OCI-LY3 (cell line): ENCODE results near the gene MAGEA2.
"Not testable (repeated sequence)": the region's sequence is repeated elsewhere in the genome, so short reads cannot be mapped to it uniquely, and the experiment has no call there.

Source experiments
- CTCF ChIP-seq: fragments of 200-600, 300-600 bp; sonication (generic); IDR thresholded peaks from 2 replicates; pipeline ENCODE4 v1.5.1; 2014; ENCODE audit warnings: antibody characterized with exemption, low read length, low read depth
- EZH2phosphoT487 ChIP-seq: fragments of 200-600 bp; shearing (Covaris generic); IDR thresholded peaks from 2 replicates; pipeline ENCODE4 v1.6.1; 2018; ENCODE audit warnings: antibody characterized with exemption, mixed run types, low read depth

DNA sequence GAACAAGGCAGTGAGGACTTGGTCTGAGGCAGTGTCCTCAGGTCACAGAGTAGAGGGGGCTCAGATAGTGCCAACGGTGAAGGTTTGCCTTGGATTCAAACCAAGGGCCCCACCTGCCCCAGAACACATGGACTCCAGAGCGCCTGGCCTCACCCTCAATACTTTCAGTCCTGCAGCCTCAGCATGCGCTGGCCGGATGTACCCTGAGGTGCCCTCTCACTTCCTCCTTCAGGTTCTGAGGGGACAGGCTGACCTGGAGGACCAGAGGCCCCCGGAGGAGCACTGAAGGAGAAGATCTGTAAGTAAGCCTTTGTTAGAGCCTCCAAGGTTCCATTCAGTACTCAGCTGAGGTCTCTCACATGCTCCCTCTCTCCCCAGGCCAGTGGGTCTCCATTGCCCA, 53.3 kb downstream of the MAGEA2 start:
- not testable (repeated sequence) for TF ChIP-seq CTCF, EZH2phosphoT487
